GM12878 (cell line): ENCODE data around the gene ATRNL1. TPM values are rescaled to one million over a fixed set of nuclear protein-coding genes. Genes with fewer than 3 reads are reported as not detected.

Source experiments
- ATAC-seq: fragments of 200-7000 bp; cut with Tn5 transposase; 3 replicates; pipeline ENCODE4 v1.9.1; 2020; ENCODE audit warnings: mild to moderate bottlenecking, moderate library complexity
- BruUV-seq: library from RNA; stranded (reverse); fragments of 400-500 nt; replicated peaks from 2 replicates; lab custom pipeline; 2021; lab: Mats Ljungman, UMichigan
- CTCF ChIA-PET: fragments of 300-600 bp; sonication (Branson Sonifier 250); formaldehyde crosslinking; extraction: SDS; loops from one replicate; lab custom pipeline; 2021; ENCODE audit warnings: inconsistent platforms; lab: Yijun Ruan, JAX
- POLR2A ChIA-PET: fragments of 350-600 bp; formaldehyde crosslinking; extraction: SDS; loops from one replicate; lab custom pipeline; 2021; ENCODE audit warnings: inconsistent platforms; lab: Charles Lee
- RAD21 ChIA-PET: fragments of 300-600 bp; sonication (Branson Sonifier 250); formaldehyde crosslinking; loops from one replicate; lab custom pipeline; 2023; ENCODE audit warnings: antibody characterized with exemption; ENCODE audit not compliant: unreplicated experiment; lab: Charles Lee
- SMC1A ChIA-PET: fragments of 300-600 bp; sonication (Branson Sonifier 250); formaldehyde crosslinking; loops from one replicate; lab custom pipeline; 2023; ENCODE audit not compliant: unreplicated experiment, uncharacterized antibody; lab: Charles Lee
- DNase-seq: peaks from one replicate; pipeline ENCODE4 v3.0.0-alpha.2; 2011; ENCODE audit warnings: low read depth, low spot score
- FAIRE-seq: peaks from 3 replicates; lab custom pipeline; 2011; peaks lifted over from hg19 to GRCh38; lab: Jason Lieb, UNC
- H2AFZ ChIP-seq: 2 replicates; pipeline ENCODE4 v1.6.0; 2011; ENCODE audit warnings: low read depth, low read length, control low read depth; ENCODE audit not compliant: control insufficient read depth
- H3K27ac ChIP-seq: 2 replicates; pipeline ENCODE4 v1.5.1; 2011; ENCODE audit warnings: control low read depth; ENCODE audit not compliant: control insufficient read depth, insufficient read depth
- H3K27me3 ChIP-seq, 2 experiments: replicated peaks in 1 of 2; 2 replicates each; pipeline versions ENCODE4 v1.6.0 to v1.6.1; 2011; ENCODE audit warnings: low read length in 1 of 2; ENCODE audit not compliant: control insufficient read depth in 2 of 2, insufficient read depth in 2 of 2
- H3K36me3 ChIP-seq, 2 experiments: 2 replicates each; pipeline ENCODE4 v1.5.1; 2011; ENCODE audit warnings: low read length in 1 of 2; ENCODE audit not compliant: control insufficient read depth in 2 of 2, insufficient read depth in 2 of 2
- H3K4me1 ChIP-seq: 2 replicates; pipeline ENCODE4 v1.6.1; 2011; ENCODE audit warnings: mild to moderate bottlenecking, low read length, moderate library complexity, mixed read lengths; ENCODE audit not compliant: control insufficient read depth, insufficient read depth
- H3K4me2 ChIP-seq: 2 replicates; pipeline ENCODE4 v1.6.0; 2011; ENCODE audit warnings: control low read depth; ENCODE audit not compliant: control insufficient read depth, insufficient read depth
- H3K4me3 ChIP-seq: fragments of 200-600 bp; sonication (generic); 2 replicates; pipeline ENCODE4 v1.5.1; 2016
- H3K79me2 ChIP-seq: 2 replicates; pipeline ENCODE4 v1.6.0; 2011; ENCODE audit warnings: low read length; ENCODE audit not compliant: control insufficient read depth, insufficient read depth
- H3K9ac ChIP-seq: 2 replicates; pipeline ENCODE4 v1.8.0; 2011; ENCODE audit warnings: low read length, control low read depth, mixed read lengths; ENCODE audit not compliant: control insufficient read depth, insufficient read depth
- H3K9me3 ChIP-seq: replicated peaks from 3 replicates; pipeline ENCODE4 v1.5.1; 2011; ENCODE audit warnings: mild to moderate bottlenecking, low read length; ENCODE audit not compliant: control insufficient read depth, insufficient read depth
- H4K20me1 ChIP-seq: 2 replicates; pipeline ENCODE4 v1.6.0; 2011; ENCODE audit not compliant: control insufficient read depth, insufficient read depth
- MTA2 ChIP-seq: fragments of 450-650 bp; IDR thresholded peaks from 2 replicates; pipeline ENCODE4 v1.6.1; 2016; ENCODE audit warnings: low read depth, mild to moderate bottlenecking, moderate library complexity
- POU2F2 ChIP-seq: IDR thresholded peaks from 3 replicates; pipeline ENCODE4 v1.6.1; 2011; ENCODE audit warnings: low read depth, mild to moderate bottlenecking, low read length, borderline replicate concordance
- WGBS: methylation state at CpG from one replicate; pipeline ENCODE4 v1.1.6; 2016; ENCODE audit warnings: low lambda C conversion rate; ENCODE audit not compliant: insufficient replicate concordance, insufficient coverage; ENCODE audit errors: missing lambda C conversion rate; 5-methylcytosine and 5-hydroxymethylcytosine counted together
- in situ Hi-C: fragments of 300-500 bp; cut with MboI; formaldehyde crosslinking; loops from 9 replicates; pipeline ENCODE4 v1.14.3; 2018; ENCODE audit warnings: mixed read lengths
- intact Hi-C: fragments of 100-400 bp; cut with micrococcal nuclease; formaldehyde crosslinking; loops from one replicate; pipeline ENCODE4 v1.14.2; 2022; ENCODE audit not compliant: unreplicated experiment
- polyA plus RNA-seq, 11 experiments: library from polyadenylated mRNA; depleted of rRNA in 4 of 11; unstranded in 6 of 11; stranded (reverse) in 5 of 11; fragments of >200 nt; fragmentation: Nextera tagmentation in 4 of 11; fragmentation: Illumina TruSeq in 1 of 11; extraction: Ambion mirVana in 4 of 11; extraction: Trizol in 1 of 11; gene quantifications; 1 replicate in 1 of 11; 2 replicates in 10 of 11; pipeline versions ENCODE4 v1.2.1 to v1.2.3, GENCODE V29; 2011 to 2016; ENCODE audit warnings: inconsistent platforms in 2 of 11, missing spikeins in 2 of 11, low read depth in 1 of 11
- total RNA-seq, 4 experiments: library from RNA; depleted of rRNA in 3 of 4; stranded (reverse); fragments of >200 nt in 3 of 4; fragmentation: Illumina TruSeq in 1 of 4; extraction: Trizol in 1 of 4; gene quantifications; 2 replicates each; pipeline versions ENCODE4 v1.2.1 to v1.2.3, GENCODE V29; 2013 to 2021
- TF ChIP-seq, protein P1 (sequence below): fragments of 450-650 bp; IDR thresholded peaks from 2 replicates; pipeline ENCODE4 v1.6.1; 2018; ENCODE audit warnings: mild to moderate bottlenecking, low read depth, moderate library complexity; ENCODE audit not compliant: partially characterized antibody
- TF ChIP-seq, protein P2 (sequence below): fragments of 450-650 bp; IDR thresholded peaks from 2 replicates; pipeline ENCODE4 v1.6.1; 2017; ENCODE audit warnings: mild to moderate bottlenecking, moderate library complexity

The ATRNL1 gene
- total and polyA plus RNA-seq, 10 of the 15 experiments (the other 5 are each of a cell fraction or from before 2014, with no cell fraction given) = 0.03 to 1.4 (median 0.34) TPM

DNA sequence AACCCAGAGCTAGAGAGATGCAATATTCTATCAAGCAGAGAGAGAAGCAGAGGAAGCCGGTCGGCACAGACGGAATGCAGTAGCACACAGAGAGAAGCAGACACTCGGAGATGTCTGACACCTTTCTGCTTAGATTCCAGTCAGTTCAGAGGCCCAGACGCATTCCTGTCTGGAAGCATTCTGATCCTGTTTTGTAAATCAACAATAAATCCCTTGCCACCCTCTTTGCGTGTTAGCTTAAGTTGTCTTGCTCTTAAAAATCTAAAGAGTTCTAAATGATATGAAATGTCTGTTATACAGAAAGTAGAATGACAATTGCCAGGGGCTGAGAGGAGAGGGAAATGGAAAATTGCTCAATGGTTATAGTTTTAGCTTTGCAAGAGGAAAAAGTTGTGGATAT lies 27.4 kb upstream of the ATRNL1 start (continued):
- TF ChIP-seq, protein P1, sequence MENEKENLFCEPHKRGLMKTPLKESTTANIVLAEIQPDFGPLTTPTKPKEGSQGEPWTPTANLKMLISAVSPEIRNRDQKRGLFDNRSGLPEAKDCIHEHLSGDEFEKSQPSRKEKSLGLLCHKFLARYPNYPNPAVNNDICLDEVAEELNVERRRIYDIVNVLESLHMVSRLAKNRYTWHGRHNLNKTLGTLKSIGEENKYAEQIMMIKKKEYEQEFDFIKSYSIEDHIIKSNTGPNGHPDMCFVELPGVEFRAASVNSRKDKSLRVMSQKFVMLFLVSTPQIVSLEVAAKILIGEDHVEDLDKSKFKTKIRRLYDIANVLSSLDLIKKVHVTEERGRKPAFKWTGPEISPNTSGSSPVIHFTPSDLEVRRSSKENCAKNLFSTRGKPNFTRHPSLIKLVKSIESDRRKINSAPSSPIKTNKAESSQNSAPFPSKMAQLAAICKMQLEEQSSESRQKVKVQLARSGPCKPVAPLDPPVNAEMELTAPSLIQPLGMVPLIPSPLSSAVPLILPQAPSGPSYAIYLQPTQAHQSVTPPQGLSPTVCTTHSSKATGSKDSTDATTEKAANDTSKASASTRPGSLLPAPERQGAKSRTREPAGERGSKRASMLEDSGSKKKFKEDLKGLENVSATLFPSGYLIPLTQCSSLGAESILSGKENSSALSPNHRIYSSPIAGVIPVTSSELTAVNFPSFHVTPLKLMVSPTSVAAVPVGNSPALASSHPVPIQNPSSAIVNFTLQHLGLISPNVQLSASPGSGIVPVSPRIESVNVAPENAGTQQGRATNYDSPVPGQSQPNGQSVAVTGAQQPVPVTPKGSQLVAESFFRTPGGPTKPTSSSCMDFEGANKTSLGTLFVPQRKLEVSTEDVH = no peak
- TF ChIP-seq MTA2 (no peak), POU2F2 (no peak)

DNA sequence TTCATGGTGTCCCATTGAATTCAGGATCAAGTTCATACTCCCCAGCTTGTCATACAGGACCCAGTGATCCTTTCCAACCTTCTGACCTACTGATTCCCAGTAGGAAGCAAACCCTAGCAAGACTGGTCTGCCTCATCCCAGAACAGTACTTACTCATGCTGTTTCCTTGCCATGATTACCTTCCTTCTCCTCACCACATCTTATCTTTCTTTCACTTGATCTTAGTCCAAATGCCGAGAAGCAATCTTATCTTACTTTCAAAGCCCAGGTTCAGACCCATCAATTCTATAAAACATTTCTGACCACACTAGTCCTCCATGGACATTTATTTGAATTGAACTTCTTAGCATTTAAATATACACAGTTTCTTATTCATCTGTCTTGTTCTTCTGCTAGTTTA lies 26.6 kb upstream of the ATRNL1 start:
- Histone ChIP-seq H3K27ac (no peak overlapping the region), H3K4me2 (no peak overlapping the region), H3K4me3 (no peak overlapping the region), H3K79me2 (no peaks in the 10 kb centered on the region), H3K4me1 (no peaks in the 10 kb centered on the region), H3K36me3 (no peaks in the 10 kb centered on the region), H3K9ac (no peak overlapping the region), H3K9me3 (no peaks in the 10 kb centered on the region), H3K27me3 (no peaks in the 10 kb centered on the region; a peak in 2 of 4 replicates), H4K20me1 (no peaks in the 10 kb centered on the region), H2AFZ (no peak overlapping the region)
- RAD21 ChIA-PET = no interaction called here
- POLR2A ChIA-PET = no interaction called here
- WGBS = 44% methylated on average over 1 of the region's 1 CpG
- CTCF ChIA-PET = no interaction called here
- SMC1A ChIA-PET = no interaction called here
- ATAC-seq = no peak
- DNase-seq = no peak
- no TSS peak for BruUV-seq
- TF ChIP-seq, protein P2, sequence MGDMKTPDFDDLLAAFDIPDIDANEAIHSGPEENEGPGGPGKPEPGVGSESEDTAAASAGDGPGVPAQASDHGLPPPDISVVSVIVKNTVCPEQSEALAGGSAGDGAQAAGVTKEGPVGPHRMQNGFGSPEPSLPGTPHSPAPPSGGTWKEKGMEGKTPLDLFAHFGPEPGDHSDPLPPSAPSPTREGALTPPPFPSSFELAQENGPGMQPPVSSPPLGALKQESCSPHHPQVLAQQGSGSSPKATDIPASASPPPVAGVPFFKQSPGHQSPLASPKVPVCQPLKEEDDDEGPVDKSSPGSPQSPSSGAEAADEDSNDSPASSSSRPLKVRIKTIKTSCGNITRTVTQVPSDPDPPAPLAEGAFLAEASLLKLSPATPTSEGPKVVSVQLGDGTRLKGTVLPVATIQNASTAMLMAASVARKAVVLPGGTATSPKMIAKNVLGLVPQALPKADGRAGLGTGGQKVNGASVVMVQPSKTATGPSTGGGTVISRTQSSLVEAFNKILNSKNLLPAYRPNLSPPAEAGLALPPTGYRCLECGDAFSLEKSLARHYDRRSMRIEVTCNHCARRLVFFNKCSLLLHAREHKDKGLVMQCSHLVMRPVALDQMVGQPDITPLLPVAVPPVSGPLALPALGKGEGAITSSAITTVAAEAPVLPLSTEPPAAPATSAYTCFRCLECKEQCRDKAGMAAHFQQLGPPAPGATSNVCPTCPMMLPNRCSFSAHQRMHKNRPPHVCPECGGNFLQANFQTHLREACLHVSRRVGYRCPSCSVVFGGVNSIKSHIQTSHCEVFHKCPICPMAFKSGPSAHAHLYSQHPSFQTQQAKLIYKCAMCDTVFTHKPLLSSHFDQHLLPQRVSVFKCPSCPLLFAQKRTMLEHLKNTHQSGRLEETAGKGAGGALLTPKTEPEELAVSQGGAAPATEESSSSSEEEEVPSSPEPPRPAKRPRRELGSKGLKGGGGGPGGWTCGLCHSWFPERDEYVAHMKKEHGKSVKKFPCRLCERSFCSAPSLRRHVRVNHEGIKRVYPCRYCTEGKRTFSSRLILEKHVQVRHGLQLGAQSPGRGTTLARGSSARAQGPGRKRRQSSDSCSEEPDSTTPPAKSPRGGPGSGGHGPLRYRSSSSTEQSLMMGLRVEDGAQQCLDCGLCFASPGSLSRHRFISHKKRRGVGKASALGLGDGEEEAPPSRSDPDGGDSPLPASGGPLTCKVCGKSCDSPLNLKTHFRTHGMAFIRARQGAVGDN = no peak
- in situ Hi-C loops (no loop called here), intact Hi-C loops (no loop called here)
- no peak for FAIRE-seq
